NCI-H128 (cell line): ENCODE measurements around the gene RUNX2.
"Not testable (repeated sequence)": the region's sequence is repeated elsewhere in the genome, so short reads cannot be mapped to it uniquely, and the experiment has no call there.

ENCODE experiments used
- DNase-seq: peaks from one replicate; lab custom pipeline; 2025; ENCODE audit not compliant: unreplicated experiment; lab: John Stamatoyannopoulos, UW

The RUNX2 gene

GRCh38 chr6:45454008-45454911 is 126.1 kb downstream of the RUNX2 start:
- no peak for DNase-seq

GRCh38 chr6:45455408-45455807 is 127.3 kb downstream of the RUNX2 start:
- no peak for DNase-seq

- DNase-seq, result no peak
These were observed 129.0 kb downstream of the RUNX2 start for GRCh38 chr6:45457141-45457540.

GRCh38 chr6:45458672-45459071 is 130.5 kb downstream of the RUNX2 start:
- DNase-seq, result no peak

GRCh38 chr6:45460166-45460565 is 132.0 kb downstream of the RUNX2 start:
- DNase-seq, result no peak

GRCh38 chr6:45461486-45461885 is 133.4 kb downstream of the RUNX2 start:
- no peak for DNase-seq

- no peak for DNase-seq
These were observed 134.3 kb downstream of the RUNX2 start for GRCh38 chr6:45462190-45463134.

GRCh38 chr6:45464685-45465084 is 136.6 kb downstream of the RUNX2 start:
- DNase-seq, result no peak

- DNase-seq, result no peak
These were observed 138.6 kb downstream of the RUNX2 start for GRCh38 chr6:45466686-45467085.

GRCh38 chr6:45467417-45467816 is 139.3 kb downstream of the RUNX2 start:
- not testable (repeated sequence) for DNase-seq

GRCh38 chr6:45467853-45468252 is 139.7 kb downstream of the RUNX2 start:
- DNase-seq, result no peak

- DNase-seq, result no peak
These were observed 141.5 kb downstream of the RUNX2 start for GRCh38 chr6:45469663-45470062.

- DNase-seq, result no peak
These were observed 142.1 kb downstream of the RUNX2 start for GRCh38 chr6:45470131-45470738.

GRCh38 chr6:45472382-45472781 is 144.3 kb downstream of the RUNX2 start:
- no peak for DNase-seq

GRCh38 chr6:45473121-45473993 is 145.2 kb downstream of the RUNX2 start:
- DNase-seq, result no peak

GRCh38 chr6:45474376-45474775 is 146.2 kb downstream of the RUNX2 start:
- no peak for DNase-seq

- DNase-seq, result no peak
These were observed 148.2 kb downstream of the RUNX2 start for GRCh38 chr6:45476341-45476740.

GRCh38 chr6:45477278-45477677 is 149.1 kb downstream of the RUNX2 start:
- no peak for DNase-seq

- no peak for DNase-seq
These were observed 149.7 kb downstream of the RUNX2 start for GRCh38 chr6:45477790-45478189.

- DNase-seq, result no peak
These were observed 150.1 kb downstream of the RUNX2 start for GRCh38 chr6:45478240-45478639.
